A549 (cell line): ENCODE measurements around the gene SLC2A10. TPM values are rescaled to one million over a fixed set of nuclear protein-coding genes. Genes with fewer than 3 reads are reported as not detected.

Source experiments
- ATAC-seq, 2 experiments: fragments of 200-7000 bp in 1 of 2; fragments of >200 bp in 1 of 2; cut with Nextera tagmentation in 1 of 2; cut with Tn5 transposase in 1 of 2; 3 replicates each; pipeline versions ENCODE4 v1.8.0 to v1.9.1; 2018 to 2020; ENCODE audit warnings: mild to moderate bottlenecking in 1 of 2, moderate library complexity in 1 of 2
- CTCF ChIA-PET: fragments of 300-600 bp; sonication (Branson Sonifier 250); formaldehyde crosslinking; extraction: SDS; loops from one replicate; lab custom pipeline; 2021; ENCODE audit warnings: antibody characterized with exemption, inconsistent platforms; lab: Yijun Ruan, JAX
- POLR2A ChIA-PET: fragments of 350-600 bp; formaldehyde crosslinking; extraction: SDS; loops from one replicate; lab custom pipeline; 2021; ENCODE audit warnings: antibody characterized with exemption, inconsistent platforms; lab: Yijun Ruan, JAX
- DNase-seq, 2 experiments: peaks; one replicate each; pipeline versions ENCODE4 v3.0.0 to v3.0.0-alpha.2; 2011 to 2016; ENCODE audit warnings: low read depth in 1 of 2, low spot score in 1 of 2
- FAIRE-seq: peaks from 2 replicates; lab custom pipeline; 2011; peaks lifted over from hg19 to GRCh38; lab: Jason Lieb, UNC
- H3K27ac ChIP-seq, 2 experiments: fragments of >200 bp; sonication (Bioruptor Twin); formaldehyde crosslinking; 3 replicates each; pipeline ENCODE4 v1.5.1; 2016 to 2017
- H3K4me1 ChIP-seq: fragments of >200 bp; sonication (Bioruptor Twin); formaldehyde crosslinking; 3 replicates; pipeline ENCODE4 v1.6.1; 2016
- H3K4me2 ChIP-seq: fragments of >200 bp; sonication (Bioruptor Twin); formaldehyde crosslinking; 3 replicates; pipeline ENCODE4 v1.6.1; 2016
- H3K4me3 ChIP-seq: fragments of >200 bp; sonication (Bioruptor Twin); formaldehyde crosslinking; 3 replicates; pipeline ENCODE4 v1.5.1; 2016
- H3K9me3 ChIP-seq: fragments of >200 bp; sonication (Bioruptor Twin); formaldehyde crosslinking; 3 replicates; pipeline ENCODE4 v1.6.1; 2016
- CEBPB ChIP-seq, 2 experiments: fragments of >200 bp in 1 of 2; sonication (Bioruptor Twin) in 1 of 2; formaldehyde crosslinking in 1 of 2; IDR thresholded peaks; 2 replicates each; pipeline ENCODE4 v1.6.1; 2012 to 2016
- CHD2 ChIP-seq: fragments of 150-350 bp; IDR thresholded peaks from 2 replicates; pipeline ENCODE4 v1.6.1; 2014; ENCODE audit warnings: low read length; ENCODE audit not compliant: partially characterized antibody
- EP300 ChIP-seq, 2 experiments: fragments of >200 bp; sonication (Bioruptor Twin); formaldehyde crosslinking; IDR thresholded peaks; 2 replicates in 1 of 2; 3 replicates in 1 of 2; pipeline ENCODE4 v1.6.1; 2016 to 2017
- HOXB13 ChIP-seq: fragments of 250-450 bp; sonication (Bioruptor Pico); IDR thresholded peaks from 2 replicates; pipeline ENCODE4 v1.5.0; 2020; ENCODE audit warnings: low read depth, mild to moderate bottlenecking, moderate library complexity
- KDM1A ChIP-seq: fragments of 200-600 bp; sonication (generic); IDR thresholded peaks from 2 replicates; pipeline ENCODE4 v1.6.1; 2016; ENCODE audit warnings: low read depth, mild to moderate bottlenecking
- MYC ChIP-seq: IDR thresholded peaks from 2 replicates; pipeline ENCODE4 v1.6.1; 2012; ENCODE audit warnings: mild to moderate bottlenecking, inconsistent platforms, low read length, improper control_type of control experiment, borderline replicate concordance
- POLR2A ChIP-seq: IDR thresholded peaks from 2 replicates; pipeline ENCODE4 v1.6.1; 2012; ENCODE audit warnings: mild to moderate bottlenecking, low read length
- RAD21 ChIP-seq, 2 experiments: fragments of >200 bp in 1 of 2; sonication (Bioruptor Twin) in 1 of 2; formaldehyde crosslinking in 1 of 2; IDR thresholded peaks in 1 of 2; conservative IDR thresholded peaks in 1 of 2; 2 replicates in 1 of 2; 3 replicates in 1 of 2; pipeline ENCODE4 v1.6.1; 2012 to 2018; ENCODE audit warnings: inconsistent platforms in 1 of 2
- RCOR1 ChIP-seq: fragments of 150-350 bp; IDR thresholded peaks from 2 replicates; pipeline ENCODE4 v1.6.1; 2014; ENCODE audit warnings: antibody characterized with exemption, low read length, low read depth
- REST ChIP-seq: fragments of 200-600 bp; sonication (generic); IDR thresholded peaks from 2 replicates; pipeline ENCODE4 v1.6.1; 2016; ENCODE audit warnings: antibody characterized with exemption, mild to moderate bottlenecking, moderate library complexity
- SMC3 ChIP-seq: fragments of >200 bp; sonication (Bioruptor Twin); formaldehyde crosslinking; IDR thresholded peaks from 3 replicates; pipeline ENCODE4 v1.6.1; 2018; ENCODE audit warnings: inconsistent platforms
- ZNF302 ChIP-seq: fragments of 250-450 bp; sonication (Bioruptor Pico); IDR thresholded peaks from 2 replicates; pipeline ENCODE4 v1.9.0; 2021; ENCODE audit warnings: inconsistent platforms, mild to moderate bottlenecking, moderate library complexity
- ZSCAN20 ChIP-seq: fragments of 250-450 bp; sonication (Bioruptor Pico); IDR thresholded peaks from 2 replicates; pipeline ENCODE4 v1.8.0; 2022; ENCODE audit warnings: mild to moderate bottlenecking, moderate library complexity
- WGBS: methylation state at CpG from one replicate; pipeline ENCODE4 v1.1.6; 2017; ENCODE audit errors: missing lambda C conversion rate; 5-methylcytosine and 5-hydroxymethylcytosine counted together
- polyA plus RNA-seq, 4 experiments: library from polyadenylated mRNA; depleted of rRNA in 3 of 4; stranded (reverse); fragments of >200 nt; fragmentation: RNase III in 1 of 4; extraction: RNeasy Plus Mini Kit Qiagen cat#74134 plus additional on column Dnase treatment in 1 of 4; gene quantifications; 2 replicates in 3 of 4; 3 replicates in 1 of 4; pipeline ENCODE4 v1.2.3, GENCODE V29; 2011 to 2017
- TF ChIP-seq, protein P1 (sequence below): fragments of >200 bp; sonication (Bioruptor Twin); formaldehyde crosslinking; IDR thresholded peaks from 3 replicates; pipeline ENCODE4 v1.6.1; 2016
- TF ChIP-seq, protein P2 (sequence below): fragments of 450-650 bp; IDR thresholded peaks from 2 replicates; pipeline ENCODE4 v1.6.1; 2014; ENCODE audit warnings: antibody characterized with exemption
- TF ChIP-seq, protein P3 (sequence below): IDR thresholded peaks from 2 replicates; pipeline ENCODE4 v1.6.1; 2012
- TF ChIP-seq, protein P4 (sequence below): fragments of >200 bp; sonication (Bioruptor Twin); formaldehyde crosslinking; IDR thresholded peaks from 3 replicates; pipeline ENCODE4 v1.5.1; 2016

Gene SLC2A10
- polyA plus RNA-seq, 2 of the 4 experiments (the other 2 are of a cell fraction) = 0.01 TPM; not detected in 1

DNA sequence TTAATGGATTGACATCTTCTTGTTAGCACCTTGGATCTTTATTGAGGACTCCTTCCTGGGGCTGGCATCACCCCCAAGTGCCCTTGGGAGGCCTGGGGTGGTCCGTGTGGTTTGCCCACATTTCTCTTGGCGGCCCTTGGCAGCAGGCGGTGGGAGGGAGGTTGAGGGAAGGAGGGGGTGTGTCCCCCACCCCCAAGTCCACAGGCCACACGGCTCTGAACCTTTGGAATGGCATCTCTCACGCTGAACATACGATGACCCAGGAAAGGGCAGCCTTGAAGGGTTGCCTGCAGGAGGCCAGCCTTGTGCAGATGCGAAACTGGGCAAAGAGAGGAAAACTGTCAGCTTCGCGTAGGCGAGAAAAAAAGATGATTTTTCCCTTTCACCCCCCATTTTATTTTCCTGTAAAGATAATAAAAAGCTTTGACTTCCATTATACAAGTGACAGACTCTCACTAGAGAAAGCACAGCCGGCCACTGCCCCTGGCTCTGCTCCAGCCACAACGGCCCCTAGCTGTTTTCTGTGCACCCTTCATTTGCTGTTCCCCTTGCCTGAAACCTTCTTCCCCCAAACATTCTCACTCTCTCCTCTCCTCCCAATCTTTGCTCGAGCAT, 56.2 kb downstream of the SLC2A10 start (continued):
- no peak for TF ChIP-seq REST
- no peak for TF ChIP-seq ZSCAN20 (CRISPR knock-in tag)
- TF ChIP-seq RCOR1 = no peak
- TF ChIP-seq KDM1A = no peak
- TF ChIP-seq EP300 (IDR thresholded peaks at IDR 0.05) = no peak
- no peak for TF ChIP-seq ZNF302 (CRISPR knock-in tag)
- no peak for TF ChIP-seq CHD2
- TF ChIP-seq, protein P1, sequence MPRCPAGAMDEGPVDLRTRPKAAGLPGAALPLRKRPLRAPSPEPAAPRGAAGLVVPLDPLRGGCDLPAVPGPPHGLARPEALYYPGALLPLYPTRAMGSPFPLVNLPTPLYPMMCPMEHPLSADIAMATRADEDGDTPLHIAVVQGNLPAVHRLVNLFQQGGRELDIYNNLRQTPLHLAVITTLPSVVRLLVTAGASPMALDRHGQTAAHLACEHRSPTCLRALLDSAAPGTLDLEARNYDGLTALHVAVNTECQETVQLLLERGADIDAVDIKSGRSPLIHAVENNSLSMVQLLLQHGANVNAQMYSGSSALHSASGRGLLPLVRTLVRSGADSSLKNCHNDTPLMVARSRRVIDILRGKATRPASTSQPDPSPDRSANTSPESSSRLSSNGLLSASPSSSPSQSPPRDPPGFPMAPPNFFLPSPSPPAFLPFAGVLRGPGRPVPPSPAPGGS = no peak
- TF ChIP-seq, protein P2, sequence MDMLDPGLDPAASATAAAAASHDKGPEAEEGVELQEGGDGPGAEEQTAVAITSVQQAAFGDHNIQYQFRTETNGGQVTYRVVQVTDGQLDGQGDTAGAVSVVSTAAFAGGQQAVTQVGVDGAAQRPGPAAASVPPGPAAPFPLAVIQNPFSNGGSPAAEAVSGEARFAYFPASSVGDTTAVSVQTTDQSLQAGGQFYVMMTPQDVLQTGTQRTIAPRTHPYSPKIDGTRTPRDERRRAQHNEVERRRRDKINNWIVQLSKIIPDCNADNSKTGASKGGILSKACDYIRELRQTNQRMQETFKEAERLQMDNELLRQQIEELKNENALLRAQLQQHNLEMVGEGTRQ = no peak
- no peak for TF ChIP-seq MYC
- TF ChIP-seq, all 56 proteins: peak for 0

- ATAC-seq (peak; percentile 78 to 89; a peak in 5 of 6 replicates), FAIRE-seq (peak; percentile 7), DNase-seq (peak; percentile 61 to 65)
- WGBS = 55% methylated on average over 4 of the region's 4 CpGs
- Histone ChIP-seq H3K4me3 (no peak overlapping the region), H3K4me1 (peaks cover 5% of the 10 kb centered on the region; the same call in 1 of the 3 replicates), H3K9me3 (no peaks in the 10 kb centered on the region), H3K4me2 (no peak overlapping the region), H3K27ac (no peak overlapping the region)
- CTCF ChIA-PET = interaction anchor here (0.8 to 8.2 kb wide), 12 partner anchors 9 to 441 kb away, joined by 3 to 62 read pairs (median 4); no protein-coding TSS in a partner anchor
- TF ChIP-seq RCOR1 (no peak), SMC3 (peak; percentile 72), CEBPB (IDR thresholded peaks at IDR 0.05) (no peak), POLR2A (no peak), RAD21 (conservative IDR thresholded peaks at IDR 0.05 in 1 of 2, IDR thresholded peaks at IDR 0.05 in 1 of 2) (peak; percentile 66 to 70), ZSCAN20 (CRISPR knock-in tag) (no peak), HOXB13 (CRISPR knock-in tag) (no peak)
- TF ChIP-seq, protein P3, sequence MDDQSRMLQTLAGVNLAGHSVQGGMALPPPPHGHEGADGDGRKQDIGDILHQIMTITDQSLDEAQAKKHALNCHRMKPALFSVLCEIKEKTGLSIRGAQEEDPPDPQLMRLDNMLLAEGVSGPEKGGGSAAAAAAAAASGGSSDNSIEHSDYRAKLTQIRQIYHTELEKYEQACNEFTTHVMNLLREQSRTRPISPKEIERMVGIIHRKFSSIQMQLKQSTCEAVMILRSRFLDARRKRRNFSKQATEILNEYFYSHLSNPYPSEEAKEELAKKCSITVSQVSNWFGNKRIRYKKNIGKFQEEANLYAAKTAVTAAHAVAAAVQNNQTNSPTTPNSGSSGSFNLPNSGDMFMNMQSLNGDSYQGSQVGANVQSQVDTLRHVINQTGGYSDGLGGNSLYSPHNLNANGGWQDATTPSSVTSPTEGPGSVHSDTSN = no peak
- TF ChIP-seq, protein P4, sequence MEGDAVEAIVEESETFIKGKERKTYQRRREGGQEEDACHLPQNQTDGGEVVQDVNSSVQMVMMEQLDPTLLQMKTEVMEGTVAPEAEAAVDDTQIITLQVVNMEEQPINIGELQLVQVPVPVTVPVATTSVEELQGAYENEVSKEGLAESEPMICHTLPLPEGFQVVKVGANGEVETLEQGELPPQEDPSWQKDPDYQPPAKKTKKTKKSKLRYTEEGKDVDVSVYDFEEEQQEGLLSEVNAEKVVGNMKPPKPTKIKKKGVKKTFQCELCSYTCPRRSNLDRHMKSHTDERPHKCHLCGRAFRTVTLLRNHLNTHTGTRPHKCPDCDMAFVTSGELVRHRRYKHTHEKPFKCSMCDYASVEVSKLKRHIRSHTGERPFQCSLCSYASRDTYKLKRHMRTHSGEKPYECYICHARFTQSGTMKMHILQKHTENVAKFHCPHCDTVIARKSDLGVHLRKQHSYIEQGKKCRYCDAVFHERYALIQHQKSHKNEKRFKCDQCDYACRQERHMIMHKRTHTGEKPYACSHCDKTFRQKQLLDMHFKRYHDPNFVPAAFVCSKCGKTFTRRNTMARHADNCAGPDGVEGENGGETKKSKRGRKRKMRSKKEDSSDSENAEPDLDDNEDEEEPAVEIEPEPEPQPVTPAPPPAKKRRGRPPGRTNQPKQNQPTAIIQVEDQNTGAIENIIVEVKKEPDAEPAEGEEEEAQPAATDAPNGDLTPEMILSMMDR = peak; percentile 81
- POLR2A ChIA-PET = no interaction called here
These were observed 57.8 kb downstream of the SLC2A10 start for GRCh38 chr20:46767127-46767761.
